Measurements from ENCODE around the gene IGSF9. TPM values are rescaled to one million over a fixed set of nuclear protein-coding genes. Genes with fewer than 3 reads are reported as not detected.

IGSF9 gene
- total RNA-seq, 1 donor: under 0.01 TPM

GRCh38 chr1:159930634-159931033 lies 14.8 kb downstream of the IGSF9 start:
- Histone ChIP-seq H3K4me3 (ENCODE audit: insufficient read depth, low read length) (no peak overlapping the region), H3K9me3 (ENCODE audit: low read depth, low read length) (no peaks in the 10 kb centered on the region), H4K20me1 (ENCODE audit: insufficient read depth, low read length) (no peaks in the 10 kb centered on the region), H3K79me2 (ENCODE audit: insufficient read depth, low read length) (no peaks in the 10 kb centered on the region), H3K36me3 (ENCODE audit: insufficient read depth, low read length) (no peaks in the 10 kb centered on the region), H2AFZ (ENCODE audit: low read length) (no peak overlapping the region), H3K4me1 (ENCODE audit: insufficient read depth, low read length) (peaks cover 5% of the 10 kb centered on the region), H3K4me2 (ENCODE audit: insufficient read depth, low read length) (no peak overlapping the region), H3K27me3 (ENCODE audit: insufficient read depth, low read length) (no peaks in the 10 kb centered on the region), H3K27ac (ENCODE audit: low read depth, low read length) (no peak overlapping the region)
- no peak for TF ChIP-seq CTCF (IDR thresholded peaks at IDR 0.05; ENCODE audit: extremely low read depth, low read depth, low read length)
- no peak for DNase-seq (ENCODE audit: insufficient read length, low spot score, missing footprints)

- peaks cover 7% of the 10 kb centered on the region for H3K4me1 ChIP-seq (ENCODE audit: insufficient read depth, low read length)
- H4K20me1 ChIP-seq (ENCODE audit: insufficient read depth, low read length): no peaks in the 10 kb centered on the region
- no peak overlapping the region for H3K4me2 ChIP-seq (ENCODE audit: insufficient read depth, low read length)
- TF ChIP-seq CTCF (IDR thresholded peaks at IDR 0.05; ENCODE audit: extremely low read depth, low read depth, low read length): no peak
- no peaks in the 10 kb centered on the region for H3K36me3 ChIP-seq (ENCODE audit: insufficient read depth, low read length)
- no peak overlapping the region for H2AFZ ChIP-seq (ENCODE audit: low read length)
- H3K27ac ChIP-seq (ENCODE audit: low read depth, low read length): no peak overlapping the region
- no peak overlapping the region for H3K4me3 ChIP-seq (ENCODE audit: insufficient read depth, low read length)
- DNase-seq (ENCODE audit: insufficient read length, low spot score, missing footprints): peak; percentile 74
- no peaks in the 10 kb centered on the region for H3K9me3 ChIP-seq (ENCODE audit: low read depth, low read length)
- H3K27me3 ChIP-seq (ENCODE audit: insufficient read depth, low read length): no peaks in the 10 kb centered on the region
- peaks cover 1% of the 10 kb centered on the region for H3K79me2 ChIP-seq (ENCODE audit: insufficient read depth, low read length)
Measured at GRCh38 chr1:159930216-159930615, 15.2 kb downstream of the IGSF9 start.

- H3K4me3 ChIP-seq (ENCODE audit: insufficient read depth, low read length): no peak overlapping the region
Measured at GRCh38 chr1:159929155-159930051, 16.0 kb downstream of the IGSF9 start.

More at GRCh38 chr1:159929155-159930051, 16.0 kb downstream of the IGSF9 start:
- TF ChIP-seq CTCF (IDR thresholded peaks at IDR 0.05; ENCODE audit: extremely low read depth, low read depth, low read length): no peak
- no peak overlapping the region for H3K4me2 ChIP-seq (ENCODE audit: insufficient read depth, low read length)
- peaks cover 7% of the 10 kb centered on the region for H3K4me1 ChIP-seq (ENCODE audit: insufficient read depth, low read length)
- no peaks in the 10 kb centered on the region for H3K36me3 ChIP-seq (ENCODE audit: insufficient read depth, low read length)
- H3K27me3 ChIP-seq (ENCODE audit: insufficient read depth, low read length): no peaks in the 10 kb centered on the region
- H3K27ac ChIP-seq (ENCODE audit: low read depth, low read length): no peak overlapping the region
- no peaks in the 10 kb centered on the region for H3K9me3 ChIP-seq (ENCODE audit: low read depth, low read length)
- peaks cover 9% of the 10 kb centered on the region for H3K79me2 ChIP-seq (ENCODE audit: insufficient read depth, low read length)
- DNase-seq (ENCODE audit: insufficient read length, low spot score, missing footprints): peak; percentile 45
- H2AFZ ChIP-seq (ENCODE audit: low read length): no peak overlapping the region
- peaks cover 2% of the 10 kb centered on the region for H4K20me1 ChIP-seq (ENCODE audit: insufficient read depth, low read length)
